ENCODE results near the gene TFB1M. TPM values are rescaled to one million over a fixed set of nuclear protein-coding genes. Genes with fewer than 3 reads are reported as not detected.

The TFB1M gene
- total and polyA plus RNA-seq, 2 donors (not counting 3 experiments of a cell fraction or from before 2014, with no cell fraction given), result 12.9 to 35.5 TPM

- dilution Hi-C loops (cut with MboI; ENCODE audit: extremely low pct_ligation_motif_present, low sequenced_read_pairs), result no loop called here
- H3K27ac ChIP-seq (ENCODE audit: insufficient read depth, low read depth, low read length), result no peak overlapping the region
- no peaks in the 10 kb centered on the region for H3K9me1 ChIP-seq (replicated peaks; ENCODE audit: control insufficient read depth, extremely low read depth, insufficient read depth, low read length)
- TF ChIP-seq MYC (IDR thresholded peaks at IDR 0.05; ENCODE audit: low read depth, low read length) (no peak), POLR2AphosphoS5 (IDR thresholded peaks at IDR 0.05; ENCODE audit: insufficient read depth, low read depth, low read length) (no peak), GATA2 (IDR thresholded peaks at IDR 0.05; ENCODE audit: insufficient read depth, insufficient read length, low read depth, low read length) (no peak), FOS (IDR thresholded peaks at IDR 0.05; ENCODE audit: borderline replicate concordance, insufficient read depth, low read length) (no peak), POLR2A (IDR thresholded peaks at IDR 0.05; ENCODE audit: low read depth, low read length) (no peak), JUN (IDR thresholded peaks at IDR 0.05; ENCODE audit: borderline replicate concordance, insufficient read depth, insufficient read length, low read depth) (no peak), CTCF (IDR thresholded peaks at IDR 0.05; ENCODE audit: extremely low read depth in 1 of 2, insufficient read depth in 1 of 2, low read depth in 1 of 2, low read length in 2 of 2) (no peak), EZH2 (IDR thresholded peaks at IDR 0.05; ENCODE audit: borderline replicate concordance, low read depth, low read length, severe bottlenecking) (no peak), MAX (IDR thresholded peaks at IDR 0.05; ENCODE audit: insufficient read depth, insufficient read length) (no peak)
- no peaks in the 10 kb centered on the region for H4K20me1 ChIP-seq (replicated peaks; ENCODE audit: control insufficient read depth, extremely low read depth, insufficient read depth, low read length)
- no peaks in the 10 kb centered on the region for H3K79me2 ChIP-seq (ENCODE audit: control insufficient read depth, insufficient read depth, low read length)
- FAIRE-seq (no peak), DNase-seq (ENCODE audit: low read depth, low spot score) (no peak)
- no peaks in the 10 kb centered on the region for H3K9me3 ChIP-seq (replicated peaks; ENCODE audit: control insufficient read depth, insufficient read depth, low read length)
- no peak overlapping the region for H3K4me2 ChIP-seq (ENCODE audit: insufficient read depth, low read length)
- H3K27me3 ChIP-seq (ENCODE audit: control insufficient read depth in 2 of 2, insufficient read depth in 2 of 2, low read length in 2 of 2), result no peaks in the 10 kb centered on the region
- intact Hi-C loops (cut with micrococcal nuclease), result no loop called here
- H3K4me3 ChIP-seq (replicated peaks in 1 of 3; ENCODE audit: insufficient read depth in 1 of 3, low read depth in 1 of 3, low read length in 3 of 3), result no peak overlapping the region
- H3K36me3 ChIP-seq (ENCODE audit: control insufficient read depth in 2 of 2, extremely low read depth in 1 of 2, insufficient read depth in 2 of 2, low read length in 2 of 2), result no peaks in the 10 kb centered on the region
- ChIA-PET CTCF (interaction anchor here (1.0 kb wide), 1 partner anchor 180 kb away, joined by 4 read pairs; no protein-coding TSS in a partner anchor), POLR2A (no interaction called here)
- H3K9ac ChIP-seq (replicated peaks; ENCODE audit: extremely low read depth, insufficient read depth, low read length), result no peak overlapping the region
- H3K4me1 ChIP-seq (ENCODE audit: control insufficient read depth, extremely low read depth, insufficient read depth, low read length), result no peaks in the 10 kb centered on the region
- H2AFZ ChIP-seq (ENCODE audit: low read depth, low read length), result no peak overlapping the region
- BruUV-seq (replicated peaks), result no TSS peak
Measured at GRCh38 chr6:155349129-155349528, 34.8 kb upstream of the TFB1M start.

All from endothelial cell of umbilical vein (primary cell).